Ascending aorta (tissue), 2 donors: Measurements from ENCODE around the gene LYPLA2. TPM values are rescaled to one million over a fixed set of nuclear protein-coding genes. Genes with fewer than 3 reads are reported as not detected.

Experiments
- DNase-seq, 2 donors: peaks; one replicate each; pipeline ENCODE4 v3.0.0-alpha.2; 2019; ENCODE audit warnings: low spot score in 2 of 2
- H3K27ac ChIP-seq, 2 donors: fragments of 200-600 bp; sonication (generic); one replicate each; pipeline ENCODE4 v1.5.1; 2016 to 2017; ENCODE audit warnings: mild to moderate bottlenecking in 1 of 2
- H3K27me3 ChIP-seq: fragments of 200-600 bp; sonication (generic); one replicate; pipeline ENCODE4 v1.5.1; 2017
- H3K36me3 ChIP-seq, 2 donors: fragments of 200-600 bp; sonication (generic); one replicate each; pipeline ENCODE4 v1.5.1; 2016
- H3K4me1 ChIP-seq, 2 donors: fragments of 200-600 bp; sonication (generic); one replicate each; pipeline ENCODE4 v1.5.1; 2016 to 2017; ENCODE audit warnings: mild to moderate bottlenecking in 1 of 2
- H3K4me3 ChIP-seq, 2 donors: fragments of 200-600 bp; sonication (generic); one replicate each; pipeline ENCODE4 v1.5.1; 2016 to 2017; ENCODE audit warnings: mild to moderate bottlenecking in 1 of 2
- H3K9me3 ChIP-seq, 2 donors: fragments of 200-600 bp; sonication (generic); one replicate each; pipeline ENCODE4 v1.5.1; 2016
- CTCF ChIP-seq, 3 experiments: fragments of 200-600 bp in 2 of 3; fragments of 450-650 bp in 1 of 3; sonication (generic) in 2 of 3; IDR thresholded peaks; one replicate each; pipeline ENCODE4 v1.5.1; 2016 to 2019; ENCODE audit warnings: antibody characterized with exemption in 3 of 3, mild to moderate bottlenecking in 1 of 3, moderate library complexity in 1 of 3
- intact Hi-C: fragments of 100-400 bp; cut with DNase I; formaldehyde crosslinking; loops from one replicate; pipeline ENCODE4 v1.15.1; 2023
- total RNA-seq: library from RNA; depleted of rRNA; stranded (reverse); fragments of >200 nt; gene quantifications from one replicate; pipeline ENCODE4 v1.1.0, GENCODE V29; 2016

The LYPLA2 gene
- total RNA-seq, 1 donor from 2014 or later: 127 TPM

DNA sequence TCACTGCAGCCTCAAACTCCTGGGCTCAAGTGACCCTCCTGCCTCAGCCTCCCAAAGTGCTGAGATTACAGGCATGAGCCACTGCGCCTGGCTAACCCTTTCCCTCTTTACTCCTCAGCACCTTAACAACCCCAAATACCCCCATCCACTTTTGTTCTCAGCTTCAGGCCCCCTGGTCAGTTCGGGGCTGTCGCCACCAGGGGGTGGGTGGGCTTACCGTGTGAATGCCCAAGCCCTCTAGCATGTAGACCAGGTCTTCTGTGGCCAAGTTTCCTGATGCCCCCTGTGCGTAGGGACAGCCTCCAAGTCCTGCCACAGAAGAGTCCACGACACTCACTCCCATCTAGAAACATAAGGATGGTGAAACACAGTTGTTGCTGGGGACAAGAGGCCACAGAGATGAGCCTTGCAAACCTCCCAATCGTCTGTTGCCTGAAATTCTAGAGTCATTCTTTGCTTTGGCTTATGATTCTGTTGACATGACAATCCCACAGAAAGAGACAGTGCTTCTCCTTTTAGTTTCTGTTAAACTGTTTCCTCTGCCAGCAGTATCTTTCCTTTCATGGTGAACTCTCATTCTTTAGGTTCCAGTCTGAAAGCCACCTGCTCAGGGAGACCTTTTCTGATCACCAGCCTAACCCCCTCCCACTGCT lies 13.4 kb downstream of the LYPLA2 start:
- peaks cover 9 to 12% of the 10 kb centered on the region in 2 donors for H3K4me1 ChIP-seq
- H3K9me3 ChIP-seq: no peaks in the 10 kb centered on the region
- TF ChIP-seq CTCF (IDR thresholded peaks at IDR 0.05): no peak
- no peak overlapping the region for H3K27ac ChIP-seq
- intact Hi-C loops: loop anchor here (5.0 kb wide), 1 partner anchor 63 kb away; the partner anchor contains the start of gene FUCA1
- DNase-seq: no peak
- no peak overlapping the region for H3K4me3 ChIP-seq
- H3K36me3 ChIP-seq: peaks cover 14 to 38% of the 10 kb centered on the region in 2 donors
- no peaks in the 10 kb centered on the region for H3K27me3 ChIP-seq

DNA sequence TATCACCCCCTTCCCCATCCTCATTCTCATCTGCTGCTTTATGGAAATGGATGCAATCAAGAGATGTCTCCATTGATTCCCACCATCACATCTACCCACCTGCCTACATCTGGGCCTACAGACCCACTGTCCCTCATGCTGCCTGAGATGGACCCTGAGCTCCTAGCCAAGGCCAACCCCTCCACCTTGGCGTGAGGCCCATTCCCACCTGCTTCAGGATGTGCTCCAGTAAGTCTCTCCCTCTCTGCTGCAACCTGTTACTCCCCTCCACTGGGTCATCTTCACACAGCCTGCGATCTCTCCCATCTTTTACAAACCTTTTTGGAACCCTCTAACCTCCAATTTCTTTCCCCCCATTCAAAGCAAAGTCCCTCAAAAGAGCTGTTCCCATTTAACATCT lies 14.1 kb downstream of the LYPLA2 start:
- H3K27ac ChIP-seq: no peak overlapping the region
- no peaks in the 10 kb centered on the region for H3K9me3 ChIP-seq
- no peak for DNase-seq
- TF ChIP-seq CTCF (IDR thresholded peaks at IDR 0.05): no peak
- H3K27me3 ChIP-seq: no peaks in the 10 kb centered on the region
- peaks cover 14 to 38% of the 10 kb centered on the region in 2 donors for H3K36me3 ChIP-seq
- intact Hi-C loops: no loop called here
- H3K4me3 ChIP-seq: no peak overlapping the region
- peaks cover 5% of the 10 kb centered on the region in 2 donors for H3K4me1 ChIP-seq

DNA sequence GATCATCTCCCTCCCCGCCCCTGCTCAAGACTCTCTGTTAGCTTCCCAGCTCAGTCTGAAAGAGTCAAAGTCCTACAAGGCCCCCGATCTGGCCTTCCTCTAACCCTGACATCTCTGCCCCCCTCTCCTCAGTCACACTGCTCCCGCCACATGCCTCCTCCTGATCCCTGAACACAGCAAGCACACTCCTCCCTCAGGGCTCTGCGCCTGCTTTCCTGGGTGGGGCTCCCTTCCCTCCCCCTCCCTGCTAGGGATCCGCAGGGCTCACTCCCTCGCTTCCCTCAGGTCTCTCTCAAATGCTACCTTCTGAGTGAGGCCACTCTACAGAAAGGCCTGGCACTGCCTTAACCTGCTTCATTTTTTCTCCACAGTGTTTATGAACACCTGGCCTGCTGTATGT lies 15.3 kb downstream of the LYPLA2 start:
- no peak overlapping the region for H3K4me3 ChIP-seq
- DNase-seq: no peak
- intact Hi-C loops: no loop called here
- no peak for TF ChIP-seq CTCF (IDR thresholded peaks at IDR 0.05)
- H3K4me1 ChIP-seq: peaks cover 2 to 4% of the 10 kb centered on the region in 2 donors
- no peaks in the 10 kb centered on the region for H3K9me3 ChIP-seq
- H3K27me3 ChIP-seq: no peaks in the 10 kb centered on the region
- H3K27ac ChIP-seq: no peak overlapping the region
- peaks cover 14 to 43% of the 10 kb centered on the region in 2 donors for H3K36me3 ChIP-seq

- DNase-seq: no peak
- no peak for TF ChIP-seq CTCF (IDR thresholded peaks at IDR 0.05)
- Histone ChIP-seq H3K9me3 (no peaks in the 10 kb centered on the region), H3K27ac (no peak overlapping the region), H3K27me3 (no peaks in the 10 kb centered on the region), H3K4me1 (no peaks in the 10 kb centered on the region), H3K36me3 (peaks cover 15 to 55% of the 10 kb centered on the region in 2 donors), H3K4me3 (no peak overlapping the region)
- intact Hi-C loops: no loop called here
Observed at GRCh38 chr1:23807453-23807852, 16.5 kb downstream of the LYPLA2 start.

DNA sequence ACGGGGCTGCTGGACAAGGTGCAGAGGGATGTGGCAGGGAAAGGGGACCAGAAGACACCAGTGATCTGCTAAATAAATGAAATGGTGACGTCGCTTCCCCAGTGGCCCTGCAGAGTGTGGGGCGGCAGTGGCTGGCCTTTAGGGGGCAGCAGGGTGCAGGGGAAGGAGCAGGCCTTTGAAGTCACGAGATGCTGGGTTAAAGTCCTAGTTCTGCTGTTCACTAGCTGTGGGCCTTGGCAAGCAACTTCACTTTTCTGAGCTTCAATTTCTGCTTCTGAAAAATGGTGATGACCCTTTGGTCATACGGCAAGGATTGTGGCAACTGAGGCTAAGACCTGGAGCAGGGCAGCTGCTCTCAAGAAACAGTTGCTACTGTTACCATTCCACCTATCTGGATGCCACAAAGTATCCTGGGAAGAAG lies 18.8 kb downstream of the LYPLA2 start:
- Histone ChIP-seq H3K9me3 (no peaks in the 10 kb centered on the region), H3K27ac (no peak overlapping the region), H3K4me1 (no peaks in the 10 kb centered on the region), H3K4me3 (no peak overlapping the region), H3K27me3 (no peaks in the 10 kb centered on the region), H3K36me3 (peaks cover 36 to 60% of the 10 kb centered on the region in 2 donors)
- intact Hi-C loops: loop anchor here (10.0 kb wide), 1 partner anchor 105 kb away; the partner anchor contains the start of gene CNR2
- TF ChIP-seq CTCF (IDR thresholded peaks at IDR 0.05): peak; percentile 50 to 63 (median 51)
- no peak for DNase-seq
